Muscle layer of duodenum (tissue), 2 donors: ENCODE data around the gene KATNAL1.

Experiments
- H3K27ac ChIP-seq: one replicate; pipeline ENCODE4 v1.7.0; 2013; ENCODE audit warnings: mild to moderate bottlenecking, low read length
- H3K27me3 ChIP-seq: one replicate; pipeline ENCODE4 v1.7.0; 2013; ENCODE audit warnings: low read depth, mild to moderate bottlenecking, control low read depth, low read length
- H3K36me3 ChIP-seq, 2 donors: one replicate each; pipeline ENCODE4 v1.7.0; 2013; ENCODE audit warnings: low read length in 2 of 2, control low read depth in 1 of 2, mild to moderate bottlenecking in 1 of 2; ENCODE audit not compliant: insufficient read depth in 2 of 2, control insufficient read depth in 1 of 2
- H3K4me1 ChIP-seq, 2 donors: one replicate each; pipeline ENCODE4 v1.7.0; 2013; ENCODE audit warnings: low read length in 2 of 2, mild to moderate bottlenecking in 2 of 2, control low read depth in 1 of 2, moderate library complexity in 1 of 2; ENCODE audit not compliant: insufficient read depth in 2 of 2, control insufficient read depth in 1 of 2
- H3K4me3 ChIP-seq, 2 donors: one replicate each; pipeline ENCODE4 v1.7.0; 2013; ENCODE audit warnings: low read length in 2 of 2, low read depth in 1 of 2, mild to moderate bottlenecking in 1 of 2
- H3K9me3 ChIP-seq, 2 donors: one replicate each; pipeline ENCODE4 v1.7.0; 2013; ENCODE audit warnings: low read length in 2 of 2, control low read depth in 1 of 2, mild to moderate bottlenecking in 1 of 2; ENCODE audit not compliant: control insufficient read depth in 1 of 2
- donor health status: healthy.

KATNAL1 gene

GRCh38 chr13:30329009-30329585 is 21.7 kb upstream of the KATNAL1 start:
- Histone ChIP-seq H3K4me1 (peaks cover 0 to 5% of the 10 kb centered on the region in 2 donors), H3K36me3 (no peaks in the 10 kb centered on the region), H3K9me3 (no peaks in the 10 kb centered on the region), H3K27ac (no peak overlapping the region), H3K4me3 (no peak overlapping the region), H3K27me3 (no peaks in the 10 kb centered on the region)

- H3K9me3 ChIP-seq, result no peaks in the 10 kb centered on the region
- H3K4me1 ChIP-seq, result no peaks in the 10 kb centered on the region
- H3K4me3 ChIP-seq, result no peak overlapping the region
- H3K27me3 ChIP-seq, result no peaks in the 10 kb centered on the region
- no peaks in the 10 kb centered on the region for H3K36me3 ChIP-seq
- no peak overlapping the region for H3K27ac ChIP-seq
These were observed 18.3 kb upstream of the KATNAL1 start for GRCh38 chr13:30325668-30326067.

GRCh38 chr13:30323524-30323923 is 16.2 kb upstream of the KATNAL1 start:
- Histone ChIP-seq H3K27me3 (no peaks in the 10 kb centered on the region), H3K4me3 (no peak overlapping the region), H3K9me3 (no peaks in the 10 kb centered on the region), H3K4me1 (peaks cover 0 to 3% of the 10 kb centered on the region in 2 donors), H3K36me3 (no peaks in the 10 kb centered on the region), H3K27ac (no peak overlapping the region)

- Histone ChIP-seq H3K27me3 (no peaks in the 10 kb centered on the region), H3K27ac (no peak overlapping the region), H3K36me3 (no peaks in the 10 kb centered on the region), H3K4me3 (no peak overlapping the region), H3K4me1 (peaks cover 0 to 7% of the 10 kb centered on the region in 2 donors), H3K9me3 (no peaks in the 10 kb centered on the region)
These were observed 15.1 kb upstream of the KATNAL1 start for GRCh38 chr13:30322428-30322827.

- H3K27ac ChIP-seq, result no peak overlapping the region
- H3K4me1 ChIP-seq, result peaks cover 0 to 7% of the 10 kb centered on the region in 2 donors
- H3K36me3 ChIP-seq, result no peaks in the 10 kb centered on the region
- H3K27me3 ChIP-seq, result no peaks in the 10 kb centered on the region
- no peaks in the 10 kb centered on the region for H3K9me3 ChIP-seq
- no peak overlapping the region for H3K4me3 ChIP-seq
These were observed 13.9 kb upstream of the KATNAL1 start for GRCh38 chr13:30321256-30321655.

- Histone ChIP-seq H3K27ac (no peak overlapping the region), H3K9me3 (no peaks in the 10 kb centered on the region), H3K27me3 (no peaks in the 10 kb centered on the region), H3K4me1 (peaks cover 0 to 7% of the 10 kb centered on the region in 2 donors), H3K4me3 (no peak overlapping the region), H3K36me3 (no peaks in the 10 kb centered on the region)
These were observed 12.3 kb upstream of the KATNAL1 start for GRCh38 chr13:30319655-30320054.

- no peak overlapping the region for H3K27ac ChIP-seq
- H3K36me3 ChIP-seq, result no peaks in the 10 kb centered on the region
- no peak overlapping the region for H3K4me3 ChIP-seq
- peaks cover 0 to 7% of the 10 kb centered on the region in 2 donors for H3K4me1 ChIP-seq
- H3K27me3 ChIP-seq, result no peaks in the 10 kb centered on the region
- no peaks in the 10 kb centered on the region for H3K9me3 ChIP-seq
These were observed 11.8 kb upstream of the KATNAL1 start for GRCh38 chr13:30319130-30319529.

- no peaks in the 10 kb centered on the region for H3K27me3 ChIP-seq
- H3K9me3 ChIP-seq, result no peaks in the 10 kb centered on the region
- H3K27ac ChIP-seq, result no peak overlapping the region
- H3K36me3 ChIP-seq, result no peaks in the 10 kb centered on the region
- peaks cover 0 to 13% of the 10 kb centered on the region in 2 donors for H3K4me1 ChIP-seq
- no peak overlapping the region for H3K4me3 ChIP-seq
These were observed 10.7 kb upstream of the KATNAL1 start for GRCh38 chr13:30318026-30318425.

- Histone ChIP-seq H3K27me3 (no peaks in the 10 kb centered on the region), H3K36me3 (no peaks in the 10 kb centered on the region), H3K4me3 (no peak overlapping the region), H3K9me3 (no peaks in the 10 kb centered on the region), H3K27ac (no peak overlapping the region), H3K4me1 (peaks cover 0 to 20% of the 10 kb centered on the region in 2 donors)
These were observed 7.2 kb upstream of the KATNAL1 start for GRCh38 chr13:30314562-30314961.

GRCh38 chr13:30314069-30314468 is 6.7 kb upstream of the KATNAL1 start:
- Histone ChIP-seq H3K27ac (no peak overlapping the region), H3K27me3 (no peaks in the 10 kb centered on the region), H3K9me3 (no peaks in the 10 kb centered on the region), H3K36me3 (no peaks in the 10 kb centered on the region), H3K4me3 (no peak overlapping the region), H3K4me1 (peaks cover 0 to 18% of the 10 kb centered on the region in 2 donors)

- H3K27ac ChIP-seq, result no peak overlapping the region
- H3K4me3 ChIP-seq, result no peak overlapping the region
- no peaks in the 10 kb centered on the region for H3K36me3 ChIP-seq
- peaks cover 0 to 17% of the 10 kb centered on the region in 2 donors for H3K4me1 ChIP-seq
- H3K27me3 ChIP-seq, result no peaks in the 10 kb centered on the region
- H3K9me3 ChIP-seq, result no peaks in the 10 kb centered on the region
These were observed 6.0 kb upstream of the KATNAL1 start for GRCh38 chr13:30313311-30313710.

- H3K27me3 ChIP-seq, result no peaks in the 10 kb centered on the region
- no peak overlapping the region for H3K27ac ChIP-seq
- H3K9me3 ChIP-seq, result no peaks in the 10 kb centered on the region
- no peak overlapping the region for H3K4me3 ChIP-seq
- peaks cover under 1 to 16% of the 10 kb centered on the region in 2 donors for H3K4me1 ChIP-seq
- H3K36me3 ChIP-seq, result no peaks in the 10 kb centered on the region
These were observed 5.6 kb upstream of the KATNAL1 start for GRCh38 chr13:30312904-30313303.
